HepG2 (cell line): Measurements from ENCODE around the gene EEF1A1. TPM values are rescaled to one million over a fixed set of nuclear protein-coding genes. Genes with fewer than 3 reads are reported as not detected.
A peak's percentile ranks its signal among the peaks of the same experiment; 100 is the strongest.

Experiments used
- ARNT ChIP-seq: fragments of 450-650 bp; IDR thresholded peaks from 2 replicates; pipeline ENCODE4 v1.6.1; 2017
- ASH2L ChIP-seq: fragments of 300-600, 200-600 bp; sonication (generic); IDR thresholded peaks from 2 replicates; pipeline ENCODE4 v1.7.0; 2017; ENCODE audit warnings: low read depth, mild to moderate bottlenecking, moderate library complexity, mixed read lengths, low read length; ENCODE audit not compliant: insufficient read length
- FOSL2 ChIP-seq: sonication (generic); formaldehyde crosslinking; IDR thresholded peaks from 2 replicates; pipeline ENCODE4 v1.4.0; 2020; ENCODE audit warnings: missing genetic modification reagents
- FOXA1 ChIP-seq, 2 experiments: fragments of 450-650 bp in 1 of 2; sonication (generic) in 1 of 2; formaldehyde crosslinking in 1 of 2; IDR thresholded peaks; 2 replicates each; pipeline versions ENCODE4 v1.4.0 to v1.6.1; 2016 to 2020; ENCODE audit warnings: missing genetic modification reagents in 1 of 2
- IRX3 ChIP-seq: sonication (generic); formaldehyde crosslinking; IDR thresholded peaks from 2 replicates; pipeline ENCODE4 v1.8.1; 2023; ENCODE audit warnings: mild to moderate bottlenecking, low read depth, missing genetic modification reagents, borderline replicate concordance
- ISL2 ChIP-seq: sonication (generic); formaldehyde crosslinking; IDR thresholded peaks from 2 replicates; pipeline ENCODE4 v1.5.0; 2020; ENCODE audit warnings: missing genetic modification reagents
- KMT2A ChIP-seq: sonication (generic); formaldehyde crosslinking; IDR thresholded peaks from 2 replicates; pipeline ENCODE4 v1.4.0; 2020; ENCODE audit warnings: missing genetic modification reagents
- PPARG ChIP-seq: conservative IDR thresholded peaks from 2 replicates; pipeline ENCODE4 v1.6.1; 2016; ENCODE audit warnings: missing biosample characterization, missing genetic modification reagents
- RBFOX2 ChIP-seq: fragments of 200-400 bp; formaldehyde crosslinking; IDR thresholded peaks from 2 replicates; pipeline ENCODE4 v1.6.1; 2017; ENCODE audit warnings: low read depth, mild to moderate bottlenecking, low read length
- SALL1 ChIP-seq: sonication (generic); formaldehyde crosslinking; IDR thresholded peaks from 2 replicates; pipeline ENCODE4 v1.8.0; 2022; ENCODE audit warnings: mild to moderate bottlenecking, missing genetic modification reagents
- SETDB1 ChIP-seq: sonication (generic); formaldehyde crosslinking; IDR thresholded peaks from 2 replicates; pipeline ENCODE4 v1.5.1; 2020; ENCODE audit warnings: missing genetic modification reagents, mild to moderate bottlenecking, borderline replicate concordance
- SMYD3 ChIP-seq: sonication (generic); formaldehyde crosslinking; IDR thresholded peaks from 2 replicates; pipeline ENCODE4 v1.8.1; 2023; ENCODE audit warnings: mild to moderate bottlenecking, missing genetic modification reagents
- SOX6 ChIP-seq, 2 experiments: fragments of 450-650 bp in 1 of 2; sonication (generic) in 1 of 2; formaldehyde crosslinking in 1 of 2; IDR thresholded peaks; 2 replicates each; pipeline versions ENCODE4 v1.4.0 to v1.6.1; 2017 to 2020; ENCODE audit warnings: antibody characterized with exemption in 1 of 2, mild to moderate bottlenecking in 1 of 2, missing genetic modification reagents in 1 of 2
- SP2 ChIP-seq: sonication (generic); formaldehyde crosslinking; IDR thresholded peaks from 2 replicates; pipeline ENCODE4 v1.5.1; 2020; ENCODE audit warnings: mild to moderate bottlenecking, missing genetic modification reagents
- SRSF9 ChIP-seq: fragments of 200-400 bp; formaldehyde crosslinking; IDR thresholded peaks from 2 replicates; pipeline ENCODE4 v1.6.1; 2018; ENCODE audit warnings: borderline replicate concordance, mild to moderate bottlenecking, low read depth, low read length; ENCODE audit not compliant: insufficient read depth, poor library complexity, severe bottlenecking
- TRIM24 ChIP-seq: sonication (generic); formaldehyde crosslinking; IDR thresholded peaks from 2 replicates; pipeline ENCODE4 v1.8.0; 2022; ENCODE audit warnings: mild to moderate bottlenecking, missing genetic modification reagents
- ZFP36L1 ChIP-seq: sonication (generic); formaldehyde crosslinking; IDR thresholded peaks from 2 replicates; pipeline ENCODE4 v1.8.0; 2022; ENCODE audit warnings: mild to moderate bottlenecking, missing genetic modification reagents, moderate library complexity
- ZFX ChIP-seq: sonication (generic); formaldehyde crosslinking; IDR thresholded peaks from 2 replicates; pipeline ENCODE4 v1.4.0; 2020; ENCODE audit warnings: mild to moderate bottlenecking, low read depth, missing genetic modification reagents, moderate library complexity
- ZNF251 ChIP-seq: sonication (generic); formaldehyde crosslinking; IDR thresholded peaks from 2 replicates; pipeline ENCODE4 v1.9.0; 2021; ENCODE audit warnings: mild to moderate bottlenecking, missing genetic modification reagents
- ZNF253 ChIP-seq: sonication (generic); formaldehyde crosslinking; IDR thresholded peaks from 2 replicates; pipeline ENCODE4 v1.8.0; 2022; ENCODE audit warnings: mild to moderate bottlenecking, missing genetic modification reagents, borderline replicate concordance
- ZNF496 ChIP-seq: sonication (generic); formaldehyde crosslinking; IDR thresholded peaks from 2 replicates; pipeline ENCODE4 v1.8.1; 2023; ENCODE audit warnings: mild to moderate bottlenecking, moderate library complexity, missing genetic modification reagents; ENCODE audit not compliant: insufficient replicate concordance
- ZNF510 ChIP-seq: sonication (generic); formaldehyde crosslinking; IDR thresholded peaks from 2 replicates; pipeline ENCODE4 v1.4.0; 2020; ENCODE audit warnings: low read depth, mild to moderate bottlenecking, missing genetic modification reagents
- ZNF546 ChIP-seq: sonication (generic); formaldehyde crosslinking; conservative IDR thresholded peaks from 2 replicates; pipeline ENCODE4 v1.8.1; 2023; ENCODE audit warnings: mild to moderate bottlenecking, missing genetic modification reagents
- ZNF605 ChIP-seq: sonication (generic); formaldehyde crosslinking; IDR thresholded peaks from 2 replicates; pipeline ENCODE4 v1.8.0; 2022; ENCODE audit warnings: mild to moderate bottlenecking, missing genetic modification reagents
- ZNF709 ChIP-seq: sonication (generic); formaldehyde crosslinking; IDR thresholded peaks from 2 replicates; pipeline ENCODE4 v1.5.0; 2020; ENCODE audit warnings: mild to moderate bottlenecking, missing genetic modification reagents
- ZNF747 ChIP-seq: sonication (generic); formaldehyde crosslinking; IDR thresholded peaks from 2 replicates; pipeline ENCODE4 v1.8.1; 2023; ENCODE audit warnings: missing genetic modification reagents, mild to moderate bottlenecking, borderline replicate concordance
- polyA plus RNA-seq, 8 experiments: library from polyadenylated mRNA; depleted of rRNA in 3 of 8; stranded (reverse) in 7 of 8; unstranded in 1 of 8; fragments of >200 nt; fragmentation: Illumina TruSeq in 4 of 8; extraction: Trizol in 4 of 8; gene quantifications; 2 replicates each; pipeline versions ENCODE4 v1.2.1 to v1.2.3, GENCODE V29; 2011 to 2016; ENCODE audit warnings: low read depth in 4 of 8, missing spikeins in 1 of 8, mixed read lengths in 1 of 8; ENCODE audit not compliant: insufficient read depth in 1 of 8
- total RNA-seq, 5 experiments: library from RNA; depleted of rRNA; stranded (reverse); fragments of >200 nt; fragmentation: Illumina TruSeq; extraction: Trizol; gene quantifications; 2 replicates each; pipeline ENCODE4 v1.2.3, GENCODE V29; 2016; ENCODE audit warnings: low read depth in 1 of 5
- TF ChIP-seq, protein P1 (sequence below): sonication (generic); formaldehyde crosslinking; IDR thresholded peaks from 2 replicates; pipeline ENCODE4 v1.4.0; 2020; ENCODE audit warnings: missing genetic modification reagents
- TF ChIP-seq, protein P2 (sequence below): sonication (generic); formaldehyde crosslinking; IDR thresholded peaks from 2 replicates; pipeline ENCODE4 v1.4.0; 2020; ENCODE audit warnings: mild to moderate bottlenecking, missing genetic modification reagents

EEF1A1 gene
- total and polyA plus RNA-seq, 2 of the 13 experiments (the other 11 are each of a cell fraction or from before 2014, with no cell fraction given) = 13,726 to 17,172 TPM

GRCh38 chr6:73521351-73521985 lies 636 bp upstream of the EEF1A1 start (continued):
- TF ChIP-seq FOXA1 (IDR thresholded peaks at IDR 0.05) (no peak), FOXA1 (CRISPR knock-in tag; IDR thresholded peaks at IDR 0.05) (no peak), ISL2 (CRISPR knock-in tag) (no peak; the same call in 1 of the 2 replicates), ZNF747 (CRISPR knock-in tag) (peak; percentile 26; the same call in 1 of the 2 replicates), TRIM24 (CRISPR knock-in tag) (no peak), ZNF510 (CRISPR knock-in tag) (peak; percentile 20; the same call in 1 of the 2 replicates), SMYD3 (CRISPR knock-in tag) (no peak), SRSF9 (no peak), ZFP36L1 (CRISPR knock-in tag) (no peak), SALL1 (CRISPR knock-in tag) (peak; percentile 47), SOX6 (IDR thresholded peaks at IDR 0.05) (no peak), SOX6 (CRISPR knock-in tag; IDR thresholded peaks at IDR 0.05) (peak; percentile 20; the same call in 1 of the 2 replicates), SP2 (CRISPR knock-in tag) (no peak), SETDB1 (CRISPR knock-in tag) (no peak), RBFOX2 (peak; percentile 20), ZNF709 (0 out of 2 replicates have a peak, but pooled peaks have one; percentile 12), ARNT (no peak), ZFX (CRISPR knock-in tag) (no peak), PPARG (CRISPR knock-in tag) (peak; percentile 23; the same call in 1 of the 2 replicates), KMT2A (no peak; the same call in 1 of the 2 replicates), ZNF496 (CRISPR knock-in tag) (no peak), ZNF546 (CRISPR knock-in tag) (no peak), ZNF253 (no peak), ASH2L (peak; percentile 52), IRX3 (CRISPR knock-in tag) (no peak), ZNF251 (no peak), FOSL2 (no peak), ZNF605 (no peak)
- TF ChIP-seq, protein P1, sequence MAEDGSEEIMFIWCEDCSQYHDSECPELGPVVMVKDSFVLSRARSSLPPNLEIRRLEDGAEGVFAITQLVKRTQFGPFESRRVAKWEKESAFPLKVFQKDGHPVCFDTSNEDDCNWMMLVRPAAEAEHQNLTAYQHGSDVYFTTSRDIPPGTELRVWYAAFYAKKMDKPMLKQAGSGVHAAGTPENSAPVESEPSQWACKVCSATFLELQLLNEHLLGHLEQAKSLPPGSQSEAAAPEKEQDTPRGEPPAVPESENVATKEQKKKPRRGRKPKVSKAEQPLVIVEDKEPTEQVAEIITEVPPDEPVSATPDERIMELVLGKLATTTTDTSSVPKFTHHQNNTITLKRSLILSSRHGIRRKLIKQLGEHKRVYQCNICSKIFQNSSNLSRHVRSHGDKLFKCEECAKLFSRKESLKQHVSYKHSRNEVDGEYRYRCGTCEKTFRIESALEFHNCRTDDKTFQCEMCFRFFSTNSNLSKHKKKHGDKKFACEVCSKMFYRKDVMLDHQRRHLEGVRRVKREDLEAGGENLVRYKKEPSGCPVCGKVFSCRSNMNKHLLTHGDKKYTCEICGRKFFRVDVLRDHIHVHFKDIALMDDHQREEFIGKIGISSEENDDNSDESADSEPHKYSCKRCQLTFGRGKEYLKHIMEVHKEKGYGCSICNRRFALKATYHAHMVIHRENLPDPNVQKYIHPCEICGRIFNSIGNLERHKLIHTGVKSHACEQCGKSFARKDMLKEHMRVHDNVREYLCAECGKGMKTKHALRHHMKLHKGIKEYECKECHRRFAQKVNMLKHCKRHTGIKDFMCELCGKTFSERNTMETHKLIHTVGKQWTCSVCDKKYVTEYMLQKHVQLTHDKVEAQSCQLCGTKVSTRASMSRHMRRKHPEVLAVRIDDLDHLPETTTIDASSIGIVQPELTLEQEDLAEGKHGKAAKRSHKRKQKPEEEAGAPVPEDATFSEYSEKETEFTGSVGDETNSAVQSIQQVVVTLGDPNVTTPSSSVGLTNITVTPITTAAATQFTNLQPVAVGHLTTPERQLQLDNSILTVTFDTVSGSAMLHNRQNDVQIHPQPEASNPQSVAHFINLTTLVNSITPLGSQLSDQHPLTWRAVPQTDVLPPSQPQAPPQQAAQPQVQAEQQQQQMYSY (CRISPR knock-in tag) = no peak
- TF ChIP-seq, protein P2, sequence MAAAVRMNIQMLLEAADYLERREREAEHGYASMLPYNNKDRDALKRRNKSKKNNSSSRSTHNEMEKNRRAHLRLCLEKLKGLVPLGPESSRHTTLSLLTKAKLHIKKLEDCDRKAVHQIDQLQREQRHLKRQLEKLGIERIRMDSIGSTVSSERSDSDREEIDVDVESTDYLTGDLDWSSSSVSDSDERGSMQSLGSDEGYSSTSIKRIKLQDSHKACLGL (CRISPR knock-in tag) = no peak
